ENCODE data around the gene COL25A1.

Gene COL25A1

GRCh38 chr4:109067508-109068235 lies 234.8 kb downstream of the COL25A1 start:
- no peak for DNase-seq (ENCODE audit: extremely low spot score)
- POLR2A ChIA-PET, result no interaction called here
- TF ChIP-seq, protein P1, sequence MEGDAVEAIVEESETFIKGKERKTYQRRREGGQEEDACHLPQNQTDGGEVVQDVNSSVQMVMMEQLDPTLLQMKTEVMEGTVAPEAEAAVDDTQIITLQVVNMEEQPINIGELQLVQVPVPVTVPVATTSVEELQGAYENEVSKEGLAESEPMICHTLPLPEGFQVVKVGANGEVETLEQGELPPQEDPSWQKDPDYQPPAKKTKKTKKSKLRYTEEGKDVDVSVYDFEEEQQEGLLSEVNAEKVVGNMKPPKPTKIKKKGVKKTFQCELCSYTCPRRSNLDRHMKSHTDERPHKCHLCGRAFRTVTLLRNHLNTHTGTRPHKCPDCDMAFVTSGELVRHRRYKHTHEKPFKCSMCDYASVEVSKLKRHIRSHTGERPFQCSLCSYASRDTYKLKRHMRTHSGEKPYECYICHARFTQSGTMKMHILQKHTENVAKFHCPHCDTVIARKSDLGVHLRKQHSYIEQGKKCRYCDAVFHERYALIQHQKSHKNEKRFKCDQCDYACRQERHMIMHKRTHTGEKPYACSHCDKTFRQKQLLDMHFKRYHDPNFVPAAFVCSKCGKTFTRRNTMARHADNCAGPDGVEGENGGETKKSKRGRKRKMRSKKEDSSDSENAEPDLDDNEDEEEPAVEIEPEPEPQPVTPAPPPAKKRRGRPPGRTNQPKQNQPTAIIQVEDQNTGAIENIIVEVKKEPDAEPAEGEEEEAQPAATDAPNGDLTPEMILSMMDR (IDR thresholded peaks at IDR 0.05; ENCODE audit: control extremely low read depth, extremely low read depth, low read depth, missing control alignments), result no peak
- CTCF ChIA-PET, result no interaction called here

DNA sequence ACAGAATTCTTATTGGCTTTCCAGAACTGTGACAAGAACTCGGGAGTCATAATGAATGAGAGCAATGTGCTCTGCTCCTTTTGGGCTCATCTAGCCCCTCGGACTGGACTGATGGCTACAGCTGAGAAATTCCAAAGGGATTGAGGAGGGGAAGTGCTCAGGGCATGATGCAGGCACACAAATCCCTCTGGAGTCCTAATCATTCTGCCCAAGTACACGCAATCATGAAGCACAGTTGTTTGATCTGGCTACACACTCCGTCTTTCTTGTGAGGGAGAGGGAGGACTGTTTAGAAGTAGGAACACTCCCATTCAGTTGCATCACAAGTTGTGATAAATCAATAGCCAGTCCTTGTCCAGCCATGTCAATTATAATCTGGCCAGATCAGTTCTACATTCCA lies 237.5 kb downstream of the COL25A1 start:
- CTCF ChIA-PET, result no interaction called here
- TF ChIP-seq, protein P1 (IDR thresholded peaks at IDR 0.05; ENCODE audit: control extremely low read depth, extremely low read depth, low read depth, missing control alignments), result no peak
- no peak for DNase-seq (ENCODE audit: extremely low spot score)
- POLR2A ChIA-PET, result no interaction called here

- POLR2A ChIA-PET, result no interaction called here
- CTCF ChIA-PET, result interaction anchor here (1.6 kb wide), 1 partner anchor 10 kb away, joined by 4 read pairs; no protein-coding TSS in a partner anchor
- no peak for DNase-seq (ENCODE audit: extremely low spot score)
- TF ChIP-seq, protein P1 (IDR thresholded peaks at IDR 0.05; ENCODE audit: control extremely low read depth, extremely low read depth, low read depth, missing control alignments), result no peak
Observed at GRCh38 chr4:109053257-109053656, 249.2 kb downstream of the COL25A1 start.

GRCh38 chr4:109052821-109053220 lies 249.6 kb downstream of the COL25A1 start:
- POLR2A ChIA-PET, result no interaction called here
- no peak for DNase-seq (ENCODE audit: extremely low spot score)
- TF ChIP-seq, protein P1 (IDR thresholded peaks at IDR 0.05; ENCODE audit: control extremely low read depth, extremely low read depth, low read depth, missing control alignments), result no peak
- CTCF ChIA-PET, result interaction anchor here (1.6 kb wide), 1 partner anchor 10 kb away, joined by 4 read pairs; no protein-coding TSS in a partner anchor

DNA sequence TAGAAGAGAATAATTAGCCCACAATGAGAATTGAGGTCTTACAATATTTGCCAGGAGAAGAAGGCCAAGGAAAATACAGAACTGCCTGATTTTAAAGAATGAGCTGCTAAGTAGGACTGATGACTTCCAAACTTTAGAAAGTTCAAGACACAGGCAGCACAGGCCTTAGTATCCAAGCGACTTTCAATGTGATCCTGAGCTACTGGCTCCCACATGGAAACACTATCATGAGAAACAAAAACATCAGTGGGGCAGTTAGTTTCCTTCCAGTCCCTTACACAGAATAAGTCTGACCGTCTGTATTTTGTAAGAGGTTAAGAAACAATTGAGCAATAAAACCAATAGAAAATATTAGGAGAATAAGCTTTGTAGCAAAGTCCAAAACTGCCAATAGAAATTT lies 251.4 kb downstream of the COL25A1 start:
- ChIA-PET POLR2A (no interaction called here), CTCF (no interaction called here)
- TF ChIP-seq, protein P1 (IDR thresholded peaks at IDR 0.05; ENCODE audit: control extremely low read depth, extremely low read depth, low read depth, missing control alignments), result no peak
- no peak for DNase-seq (ENCODE audit: extremely low spot score)

DNA sequence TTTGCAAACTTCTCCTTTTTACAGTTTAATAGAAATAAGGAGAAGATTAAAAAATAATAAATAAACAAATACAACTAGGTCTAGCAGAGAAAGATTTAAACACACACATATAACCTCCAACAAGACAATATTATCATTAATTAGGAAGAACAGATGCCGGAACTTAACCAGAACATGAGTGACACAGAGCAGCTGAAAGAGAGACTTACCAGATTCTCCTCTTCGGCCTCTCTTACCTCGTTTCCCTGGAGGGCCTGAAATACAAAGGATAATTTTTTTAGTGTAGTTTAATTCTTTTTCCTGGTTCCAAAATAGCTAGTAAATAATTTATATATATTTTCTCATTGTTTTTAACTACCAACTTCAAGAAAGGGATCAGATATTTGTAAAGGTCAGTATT lies 252.5 kb downstream of the COL25A1 start:
- POLR2A ChIA-PET, result no interaction called here

More for the DNA sequence above, 252.5 kb downstream of the COL25A1 start:
- TF ChIP-seq, protein P1 (IDR thresholded peaks at IDR 0.05; ENCODE audit: control extremely low read depth, extremely low read depth, low read depth, missing control alignments), result no peak
- CTCF ChIA-PET, result no interaction called here
- DNase-seq (ENCODE audit: extremely low spot score), result no peak
